HG03108 (cell line): Measurements from ENCODE around the gene BCAP31.
"Not testable (repeated sequence)": the region's sequence is repeated elsewhere in the genome, so short reads cannot be mapped to it uniquely, and the experiment has no call there.

ENCODE experiments used
- ATAC-seq: cut with Tn5 transposase; IDR thresholded peaks from one replicate; pipeline ENCODE4 v1.9.1; 2021; ENCODE audit warnings: moderate library complexity; ENCODE audit not compliant: unreplicated experiment

Gene BCAP31

GRCh38 chrX:153696986-153697722 lies 27.0 kb downstream of the BCAP31 start:
- ATAC-seq, result not testable (repeated sequence)

DNA sequence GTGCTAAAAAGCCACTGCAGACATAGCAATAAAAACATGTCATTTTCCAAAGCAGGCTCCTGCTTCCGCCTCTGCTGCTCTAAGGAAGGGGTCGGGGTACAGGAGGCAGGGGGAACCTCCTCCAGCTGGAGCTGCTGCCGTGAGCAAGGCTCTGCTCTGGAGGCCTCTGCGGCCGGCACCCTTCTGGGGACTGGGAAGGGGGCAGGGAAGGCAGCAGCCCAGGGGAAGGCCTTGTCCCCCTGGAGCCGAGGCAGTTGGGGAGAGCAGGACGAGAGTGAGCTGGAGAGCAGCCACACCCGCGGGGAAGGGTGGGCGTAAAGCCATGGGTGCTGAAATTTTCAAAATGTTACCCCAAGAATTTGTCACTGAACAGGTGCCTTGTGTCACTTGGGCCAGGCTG lies 27.6 kb downstream of the BCAP31 start:
- not testable (repeated sequence) for ATAC-seq

DNA sequence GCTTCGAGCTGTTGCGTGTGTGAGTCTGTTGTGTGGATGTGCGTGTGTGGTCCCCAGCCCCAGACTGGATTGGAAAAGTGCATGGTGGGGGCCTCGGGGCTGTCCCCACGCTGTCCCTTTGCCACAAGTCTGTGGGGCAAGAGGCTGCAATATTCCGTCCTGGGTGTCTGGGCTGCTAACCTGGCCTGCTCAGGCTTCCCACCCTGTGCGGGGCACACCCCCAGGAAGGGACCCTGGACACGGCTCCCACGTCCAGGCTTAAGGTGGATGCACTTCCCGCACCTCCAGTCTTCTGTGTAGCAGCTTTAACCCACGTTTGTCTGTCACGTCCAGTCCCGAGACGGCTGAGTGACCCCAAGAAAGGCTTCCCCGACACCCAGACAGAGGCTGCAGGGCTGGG lies 28.1 kb downstream of the BCAP31 start:
- ATAC-seq, result no peak

- no peak for ATAC-seq
These were observed 29.4 kb downstream of the BCAP31 start for GRCh38 chrX:153694687-153695270.

- not testable (repeated sequence) for ATAC-seq
These were observed 29.9 kb downstream of the BCAP31 start for GRCh38 chrX:153694256-153694655.

- no peak for ATAC-seq
These were observed 30.7 kb downstream of the BCAP31 start for GRCh38 chrX:153693216-153694086.

DNA sequence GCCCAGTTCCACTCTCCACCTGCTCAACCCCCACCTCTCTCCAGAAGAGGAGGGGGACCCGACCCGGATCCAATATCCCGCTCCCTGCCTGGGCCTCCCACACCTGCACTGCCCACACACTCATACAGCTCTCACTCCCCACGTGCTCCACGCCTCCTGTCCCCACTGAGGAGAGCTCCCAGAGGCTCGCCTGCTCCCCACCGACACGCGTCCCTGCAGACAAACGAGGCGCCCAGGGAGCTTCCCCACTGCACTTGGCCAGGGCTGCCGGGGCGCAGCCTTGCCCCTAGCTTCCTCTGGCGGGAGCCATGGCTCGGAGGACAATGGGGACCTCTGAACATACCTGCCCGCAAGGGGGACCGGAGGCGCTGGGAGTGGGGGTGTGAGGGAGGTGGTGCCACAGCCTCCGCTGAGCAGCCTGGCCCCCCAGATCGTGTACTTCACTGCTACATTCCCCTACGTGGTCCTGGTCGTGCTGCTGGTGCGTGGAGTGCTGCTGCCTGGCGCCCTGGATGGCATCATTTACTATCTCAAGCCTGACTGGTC lies 31.5 kb downstream of the BCAP31 start:
- no peak for ATAC-seq

GRCh38 chrX:153692003-153692402 lies 32.2 kb downstream of the BCAP31 start:
- ATAC-seq, result no peak

GRCh38 chrX:153691032-153691827 lies 33.0 kb downstream of the BCAP31 start:
- ATAC-seq, result not testable (repeated sequence)

GRCh38 chrX:153690466-153690865 lies 33.7 kb downstream of the BCAP31 start:
- no peak for ATAC-seq

DNA sequence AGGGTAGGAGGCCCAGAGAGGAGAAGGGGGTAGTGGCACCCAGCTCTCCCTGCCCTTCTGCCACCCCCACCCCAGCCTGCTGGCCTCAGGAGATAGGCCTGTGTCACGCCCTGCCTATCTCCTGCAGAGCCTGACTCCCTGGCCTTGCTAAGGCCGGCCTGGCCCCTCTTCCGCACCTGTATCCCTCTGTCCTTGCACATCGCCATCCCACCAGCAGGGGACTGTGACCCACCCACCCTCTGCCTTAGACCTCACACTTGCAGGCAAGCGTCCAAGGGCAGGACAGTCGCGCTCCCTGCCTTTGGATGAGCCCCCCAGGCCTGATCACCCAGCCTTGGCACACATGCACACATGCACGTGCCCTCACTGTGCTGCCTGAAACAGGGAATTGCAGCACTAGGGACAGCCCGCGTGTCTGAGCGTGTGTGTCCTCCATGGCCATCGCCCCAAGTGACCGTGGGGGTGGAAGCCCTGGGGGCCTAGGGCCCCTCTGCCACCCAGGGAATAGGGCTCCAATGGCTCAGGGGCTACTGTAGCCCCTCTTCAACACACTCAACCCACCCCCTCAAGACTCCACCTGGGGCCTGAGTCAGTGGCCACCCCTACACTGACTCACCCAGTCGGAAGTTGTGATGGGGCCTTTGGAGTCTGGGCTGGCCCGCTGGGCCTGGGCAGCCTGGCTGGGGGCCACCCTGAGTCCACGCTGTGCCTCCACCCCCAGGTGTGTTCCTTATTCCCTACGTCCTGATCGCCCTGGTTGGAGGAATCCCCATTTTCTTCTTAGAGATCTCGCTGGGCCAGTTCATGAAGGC lies 34.3 kb downstream of the BCAP31 start:
- no peak for ATAC-seq

- no peak for ATAC-seq
These were observed 35.1 kb downstream of the BCAP31 start for GRCh38 chrX:153688911-153689590.

DNA sequence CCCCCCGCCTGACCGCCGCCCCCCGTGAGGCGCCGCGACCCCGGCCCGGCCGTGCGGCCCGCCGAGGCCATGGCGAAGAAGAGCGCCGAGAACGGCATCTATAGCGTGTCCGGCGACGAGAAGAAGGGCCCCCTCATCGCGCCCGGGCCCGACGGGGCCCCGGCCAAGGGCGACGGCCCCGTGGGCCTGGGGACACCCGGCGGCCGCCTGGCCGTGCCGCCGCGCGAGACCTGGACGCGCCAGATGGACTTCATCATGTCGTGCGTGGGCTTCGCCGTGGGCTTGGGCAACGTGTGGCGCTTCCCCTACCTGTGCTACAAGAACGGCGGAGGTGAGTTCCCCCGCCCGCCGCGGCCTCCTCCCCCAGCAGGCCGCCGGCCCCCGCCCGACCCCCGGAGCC lies 35.7 kb downstream of the BCAP31 start:
- ATAC-seq, result no peak

- no peak for ATAC-seq
These were observed 36.1 kb downstream of the BCAP31 start for GRCh38 chrX:153688071-153688470.

DNA sequence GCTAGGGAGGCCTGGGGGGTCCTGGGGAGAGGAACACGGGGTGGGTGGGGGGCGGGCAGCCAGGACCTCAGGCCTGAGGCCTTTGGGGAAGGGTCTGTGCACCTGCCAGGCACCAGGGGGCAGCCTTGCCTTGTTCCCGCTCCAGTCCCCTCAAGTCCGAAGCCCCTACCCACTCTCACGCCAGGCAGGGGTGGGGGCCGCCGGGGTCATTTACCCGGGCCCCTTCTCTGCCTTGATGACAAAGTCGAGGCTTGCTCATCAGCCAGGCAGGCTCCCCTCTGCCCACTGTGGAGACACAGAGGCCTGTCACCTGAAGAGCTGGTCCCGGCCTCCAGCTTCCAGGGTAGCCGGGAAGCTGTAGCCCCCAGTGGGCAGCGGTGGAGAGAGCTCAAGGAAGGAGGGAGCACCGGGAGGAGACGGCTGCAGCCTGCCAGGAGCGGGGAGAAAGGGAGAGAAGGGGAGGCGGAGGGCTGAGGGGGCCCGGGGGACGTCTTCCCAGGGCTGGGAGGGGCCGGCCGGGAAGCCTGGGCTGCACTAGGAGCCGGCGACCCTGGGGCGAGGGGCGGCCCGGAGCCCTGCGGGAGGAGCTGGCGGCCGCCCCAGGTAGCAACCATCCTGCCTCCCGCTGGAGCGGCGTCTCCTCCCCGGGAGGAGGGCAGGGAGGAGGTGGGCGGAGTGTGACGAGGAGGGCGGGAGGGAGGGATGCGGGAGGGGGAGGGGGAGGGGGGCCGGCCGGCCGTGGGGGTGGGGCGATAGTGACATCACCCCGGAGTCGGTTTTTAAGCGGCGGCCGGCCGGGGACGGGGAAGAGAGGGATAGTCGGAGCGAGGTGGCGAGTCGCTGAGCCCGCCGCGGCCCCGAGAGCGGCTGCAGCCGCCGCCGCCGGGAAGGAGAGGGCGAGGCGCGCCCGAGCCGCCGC lies 36.8 kb downstream of the BCAP31 start, which contains the start of gene SLC6A8:
TSS of gene SLC6A8 (plus strand) at position 806 of the 919 bp plus-strand sequence. CDS start 649 bp downstream, outside the sequence.
- ATAC-seq, result no peak

GRCh38 chrX:153686711-153687110 lies 37.5 kb downstream of the BCAP31 start:
- ATAC-seq, result no peak

GRCh38 chrX:153685751-153686696 lies 38.2 kb downstream of the BCAP31 start:
- ATAC-seq, result no peak
